ENCODE results near the gene UPF2.

DNA sequence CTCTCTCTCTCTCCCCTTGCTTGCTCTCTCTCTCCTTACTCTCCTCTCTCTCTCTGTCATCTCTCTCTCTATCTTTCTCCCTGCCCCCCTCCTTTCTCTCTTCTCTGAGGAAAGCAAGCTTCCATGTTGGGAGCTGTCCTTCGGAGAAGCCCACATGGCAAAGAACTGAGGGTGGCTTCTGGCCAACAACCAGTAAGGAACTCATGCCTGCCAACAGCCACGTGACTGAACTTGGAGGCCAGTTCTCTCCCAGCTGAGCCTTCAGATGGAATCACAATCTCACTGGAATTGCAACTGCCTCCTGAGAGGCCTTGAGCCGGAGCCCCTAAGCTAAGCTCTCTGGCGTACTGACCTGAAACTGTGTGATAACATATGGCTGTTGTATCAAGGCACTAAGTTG is 14.1 kb upstream of the UPF2 start:
- TF ChIP-seq POLR2A (IDR thresholded peaks at IDR 0.05; ENCODE audit: low read length): no peak
- TF ChIP-seq GATA1 (IDR thresholded peaks at IDR 0.05; ENCODE audit: low read depth, low read length): no peak
